ENCODE data around the gene USP21.

Gene USP21

DNA sequence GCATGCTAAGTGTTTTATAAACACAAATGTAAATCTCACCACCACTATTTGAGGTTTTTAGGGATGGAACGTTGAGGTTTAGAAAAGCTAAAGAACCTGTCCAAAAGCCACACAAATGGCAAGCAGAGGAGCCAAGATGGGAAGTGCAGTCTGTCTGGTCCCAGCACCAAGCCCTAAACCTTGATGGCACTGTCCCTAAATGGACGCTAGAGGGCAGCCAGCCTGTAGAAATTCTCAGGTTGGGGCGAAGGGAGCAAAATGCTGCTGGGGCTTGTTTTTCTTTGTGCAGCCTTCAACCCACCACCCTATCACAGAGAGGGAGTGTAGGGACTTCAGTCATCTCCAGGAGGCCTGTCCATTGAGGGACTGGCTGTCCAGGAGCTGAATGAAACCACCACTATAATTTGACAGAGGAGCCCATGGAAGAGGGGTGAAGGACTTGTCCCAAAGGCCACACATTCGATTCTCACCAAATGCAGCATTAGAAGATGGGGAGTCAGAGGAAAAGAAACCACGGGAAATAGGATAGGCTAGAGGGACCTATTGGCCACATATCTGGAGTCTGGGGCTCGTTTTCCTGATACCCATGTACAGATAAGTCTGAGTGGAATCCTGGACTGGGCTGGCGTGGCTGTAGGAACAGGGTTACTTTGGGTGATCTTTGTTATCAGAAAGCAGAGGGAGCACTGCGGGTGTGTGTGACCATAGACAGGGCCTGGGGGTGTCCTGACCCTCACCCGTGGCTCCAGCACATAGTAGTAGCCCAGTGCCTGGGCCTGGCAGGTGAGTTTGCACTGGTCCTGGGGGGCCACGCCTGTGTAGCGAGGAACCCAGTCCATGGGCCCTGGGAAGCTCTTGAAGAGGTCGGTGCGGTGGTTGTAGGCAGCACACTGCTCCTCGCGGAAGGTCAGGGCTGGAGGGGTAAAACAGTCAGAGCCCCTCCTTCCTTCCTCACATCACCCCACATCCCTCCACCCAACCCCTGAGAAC, 33.5 kb downstream of the USP21 start:
- H3K27ac Mint-ChIP-seq: peak overlapping the region; percentile 86
- peaks cover 46% of the 10 kb centered on the region for H3K4me1 Mint-ChIP-seq
- H3K27me3 Mint-ChIP-seq: no peaks in the 10 kb centered on the region
- peak overlapping the region; percentile 34 for H3K4me3 Mint-ChIP-seq
- H3K9me3 Mint-ChIP-seq: no peaks in the 10 kb centered on the region
- no peaks in the 10 kb centered on the region for H3K36me3 Mint-ChIP-seq

DNA sequence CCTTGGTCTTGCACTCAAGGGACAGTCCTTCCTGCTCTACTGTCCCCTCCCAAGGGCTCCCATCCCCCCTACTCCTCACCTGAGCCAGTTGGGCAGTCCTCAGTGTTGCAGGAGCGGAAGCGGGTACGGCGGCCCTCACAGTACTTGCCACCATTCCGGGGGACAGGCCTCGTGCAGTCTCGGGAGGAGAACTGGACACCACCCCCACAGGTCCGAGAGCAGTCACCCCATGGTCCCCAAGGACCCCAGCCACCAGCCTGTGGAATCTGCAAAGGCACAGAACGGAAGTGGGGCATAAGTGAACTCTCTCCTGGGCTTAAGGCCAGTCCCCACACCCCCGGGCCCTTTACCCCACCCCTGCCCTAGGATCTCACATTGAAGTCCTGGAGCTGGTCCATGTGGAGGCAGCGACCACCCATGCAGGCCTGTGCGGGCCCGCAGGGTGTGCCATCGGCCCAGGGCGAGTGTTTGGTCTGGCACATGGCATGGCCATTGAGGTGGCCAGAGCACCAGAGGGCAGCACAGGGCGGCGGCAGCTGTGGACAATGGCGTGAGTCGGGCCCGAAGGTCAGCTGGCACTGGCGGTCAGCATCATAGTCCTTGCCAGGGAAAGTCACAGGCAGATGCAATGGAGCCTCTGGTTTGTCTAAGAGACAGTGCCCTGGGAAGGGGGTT, 34.4 kb downstream of the USP21 start:
- Mint-ChIP-seq H3K4me1 (peaks cover 40% of the 10 kb centered on the region), H3K4me3 (no peak overlapping the region), H3K27me3 (no peaks in the 10 kb centered on the region), H3K9me3 (no peaks in the 10 kb centered on the region), H3K27ac (no peak overlapping the region), H3K36me3 (no peaks in the 10 kb centered on the region)

DNA sequence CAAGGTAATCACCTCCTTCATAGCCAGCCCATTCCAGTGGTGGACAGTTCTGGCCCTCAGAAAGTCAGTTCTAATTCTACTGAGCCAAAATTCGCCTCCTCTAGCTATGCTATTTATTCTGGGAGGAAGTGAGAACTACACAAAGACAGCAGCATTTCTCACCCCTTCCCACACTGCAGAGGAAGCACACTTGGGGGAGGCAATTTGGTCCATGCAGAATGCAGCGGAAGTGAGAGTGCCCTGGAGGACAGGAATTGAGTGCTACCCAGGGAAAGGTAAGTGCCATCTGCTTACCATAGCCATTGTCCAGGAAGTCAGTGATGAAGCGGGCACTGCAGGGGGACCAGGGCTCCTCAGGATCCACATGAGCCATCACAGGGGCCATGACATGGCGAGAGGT, 35.9 kb downstream of the USP21 start:
- H3K27me3 Mint-ChIP-seq: no peaks in the 10 kb centered on the region
- H3K27ac Mint-ChIP-seq: no peak overlapping the region
- H3K36me3 Mint-ChIP-seq: no peaks in the 10 kb centered on the region

DNA sequence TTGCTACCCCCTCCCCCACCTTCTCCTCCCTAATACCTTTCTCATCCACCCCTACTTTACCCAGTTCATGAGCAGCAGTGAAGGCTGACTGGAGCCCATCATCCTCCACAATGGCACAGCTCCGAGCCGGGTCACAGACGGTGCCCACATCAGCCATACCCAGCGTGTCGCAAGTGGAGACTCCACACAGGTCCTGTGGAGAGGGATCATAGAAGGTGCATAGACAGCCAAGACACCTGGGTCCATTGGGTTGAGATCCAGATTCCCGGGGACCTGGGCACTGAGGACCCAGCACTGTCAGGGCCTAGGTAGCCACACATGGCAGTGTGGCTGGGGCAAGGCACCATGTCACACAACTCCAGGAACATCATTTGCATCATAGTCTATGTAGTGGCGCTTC, 36.8 kb downstream of the USP21 start:
- Mint-ChIP-seq H3K9me3 (no peaks in the 10 kb centered on the region), H3K4me1 (peaks cover 53% of the 10 kb centered on the region), H3K36me3 (no peaks in the 10 kb centered on the region), H3K4me3 (no peak overlapping the region), H3K27me3 (no peaks in the 10 kb centered on the region), H3K27ac (no peak overlapping the region)

More for the DNA sequence above, 35.9 kb downstream of the USP21 start:
- Mint-ChIP-seq H3K4me3 (no peak overlapping the region), H3K4me1 (peaks cover 44% of the 10 kb centered on the region), H3K9me3 (no peaks in the 10 kb centered on the region)

DNA sequence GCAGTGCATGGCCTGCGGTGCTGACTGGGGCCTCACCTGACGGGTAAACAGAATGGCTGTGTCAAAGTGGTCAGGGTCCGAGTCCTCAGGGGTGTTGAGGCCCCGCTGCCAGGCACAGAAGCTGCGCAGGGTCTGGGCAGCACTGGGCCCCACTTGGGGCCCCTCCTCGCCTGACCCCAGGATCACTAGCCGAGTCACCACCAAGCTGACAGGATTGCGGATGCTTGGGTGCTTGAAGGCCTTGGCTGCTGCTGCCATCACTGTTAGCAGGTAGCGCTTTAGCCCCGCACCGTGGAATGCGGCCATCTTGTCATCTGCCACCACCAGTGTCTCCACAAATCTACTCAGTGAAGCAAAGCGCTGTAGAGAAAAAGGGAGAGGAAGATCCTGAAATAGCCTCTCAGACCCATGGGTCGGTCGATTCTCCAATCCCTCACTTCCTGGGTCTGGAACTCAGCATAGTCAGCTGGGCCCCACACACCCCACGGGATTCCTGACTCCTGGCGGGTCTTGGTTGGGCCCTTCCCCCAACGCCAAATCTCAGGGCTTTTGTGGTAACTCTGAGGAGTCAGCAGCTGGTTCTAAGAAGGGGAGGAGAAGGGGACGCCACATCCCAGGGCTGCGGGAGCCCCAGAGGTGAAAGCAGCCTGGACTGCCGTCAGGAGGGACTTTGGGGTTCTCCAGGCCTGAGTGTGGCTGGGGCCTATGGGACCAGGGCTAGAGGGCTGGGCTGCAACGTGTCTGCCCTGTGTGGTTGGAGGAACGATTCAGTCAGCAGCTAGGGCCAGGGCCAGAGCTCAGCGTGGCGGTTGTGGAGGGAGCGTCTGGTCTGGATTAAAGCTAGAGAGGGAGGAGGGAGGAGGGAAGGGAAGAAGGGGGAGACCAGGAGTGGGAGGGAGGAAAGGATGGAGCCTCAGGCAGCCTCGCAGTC, 37.5 kb downstream of the USP21 start:
- H3K27me3 Mint-ChIP-seq: no peaks in the 10 kb centered on the region
- H3K4me3 Mint-ChIP-seq: no peak overlapping the region
- no peaks in the 10 kb centered on the region for H3K36me3 Mint-ChIP-seq
- H3K9me3 Mint-ChIP-seq: no peaks in the 10 kb centered on the region
- H3K27ac Mint-ChIP-seq: no peak overlapping the region
- H3K4me1 Mint-ChIP-seq: peaks cover 60% of the 10 kb centered on the region

DNA sequence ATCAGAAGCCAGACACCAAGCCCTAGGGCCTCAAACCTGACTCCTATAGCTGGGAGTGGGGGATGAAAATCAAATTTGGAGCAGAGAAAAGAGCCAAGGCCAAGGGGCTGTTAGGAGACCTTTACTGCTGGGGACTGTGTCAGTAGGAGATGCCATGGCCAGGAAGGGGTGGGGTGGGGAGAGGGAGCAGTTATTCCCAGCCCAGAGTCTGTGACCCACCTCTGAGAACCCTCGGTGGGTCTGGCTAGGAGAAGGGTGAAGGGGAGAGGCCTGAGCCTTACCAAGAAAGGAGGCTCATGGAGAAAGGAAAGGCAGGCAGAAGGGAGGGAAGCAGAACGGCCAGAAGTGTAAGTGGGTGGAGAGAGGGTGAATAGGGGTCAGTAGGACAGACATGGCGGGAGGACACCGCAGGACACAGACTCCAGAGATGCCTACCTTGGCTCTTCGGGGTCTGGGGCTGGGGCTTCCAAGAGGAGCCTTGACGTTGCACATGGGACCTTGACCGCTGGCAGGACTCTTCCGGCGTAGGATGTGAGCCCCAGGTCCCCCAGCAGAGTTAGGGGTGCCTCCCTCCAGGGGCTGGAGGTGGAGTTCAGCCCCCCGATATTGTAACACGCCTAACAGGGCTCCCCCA, 38.4 kb downstream of the USP21 start:
- Mint-ChIP-seq H3K9me3 (no peaks in the 10 kb centered on the region), H3K4me3 (no peak overlapping the region), H3K27me3 (no peaks in the 10 kb centered on the region), H3K36me3 (peaks cover 2% of the 10 kb centered on the region), H3K27ac (no peak overlapping the region), H3K4me1 (peaks cover 60% of the 10 kb centered on the region)

DNA sequence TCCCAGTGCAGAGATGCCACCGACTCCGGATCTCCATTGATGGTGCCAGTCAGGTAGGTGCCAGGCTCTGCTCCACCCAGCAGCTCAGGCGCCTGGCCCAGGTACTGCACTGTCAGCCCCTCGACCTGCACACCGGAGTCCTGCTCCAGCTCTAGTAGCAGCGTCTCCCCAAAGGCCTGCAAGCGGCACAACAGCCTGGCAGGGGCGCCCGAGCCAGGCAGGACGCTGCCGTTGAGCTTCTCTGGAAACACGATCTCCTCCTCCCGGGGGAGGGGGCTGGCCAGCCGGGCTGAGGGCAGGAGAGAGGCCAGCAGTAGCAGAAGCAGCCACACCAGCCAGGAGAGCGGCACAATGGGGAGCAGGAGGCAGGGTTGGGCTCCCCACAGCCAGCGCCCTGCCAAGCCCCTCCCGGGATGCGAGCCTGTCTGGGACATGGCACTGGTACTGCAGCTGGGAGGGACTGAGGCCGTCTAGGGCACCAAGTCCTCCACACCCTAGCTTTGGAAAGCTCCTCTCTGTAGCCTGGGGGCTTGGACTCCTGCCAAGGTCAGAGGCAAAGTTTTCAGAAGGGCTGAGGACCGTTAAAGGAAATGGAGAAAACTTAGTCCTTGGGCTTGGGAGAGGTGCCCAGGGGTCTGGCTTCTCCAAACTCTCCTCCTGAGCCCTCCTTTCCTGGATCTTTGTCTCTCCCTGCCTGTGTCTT, 39.0 kb downstream of the USP21 start:
- H3K27ac Mint-ChIP-seq: no peak overlapping the region
- no peak overlapping the region for H3K4me3 Mint-ChIP-seq
- no peaks in the 10 kb centered on the region for H3K9me3 Mint-ChIP-seq
- H3K36me3 Mint-ChIP-seq: peaks cover 2% of the 10 kb centered on the region
- H3K4me1 Mint-ChIP-seq: peaks cover 58% of the 10 kb centered on the region
- no peaks in the 10 kb centered on the region for H3K27me3 Mint-ChIP-seq

DNA sequence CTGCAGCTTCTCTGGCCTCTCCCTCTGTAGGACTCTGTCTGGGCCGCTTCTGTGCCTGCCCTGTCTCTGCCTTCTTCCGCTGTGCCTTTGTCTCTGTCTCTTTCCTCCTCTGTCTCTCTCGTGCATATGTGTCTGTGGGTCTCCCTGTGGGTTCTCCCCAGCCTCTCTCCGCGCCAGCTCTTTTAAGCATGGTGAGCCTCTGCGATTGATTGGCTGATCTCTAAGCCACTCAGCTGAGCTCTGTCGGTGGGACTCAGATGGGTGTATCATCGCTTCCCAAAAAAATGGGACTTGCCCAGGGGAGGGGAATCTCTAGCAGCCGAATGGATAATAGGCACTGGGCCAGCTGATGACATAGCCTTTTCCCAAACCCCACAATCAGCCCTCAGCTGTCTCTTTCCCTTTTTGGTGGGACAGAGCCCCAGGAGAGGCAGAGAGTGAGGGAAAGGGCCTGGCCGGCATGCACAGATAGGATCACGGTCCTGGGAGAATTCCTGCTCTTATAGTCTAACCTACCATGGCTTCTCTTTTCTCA, 39.7 kb downstream of the USP21 start, which contains the start of gene ADAMTS4:
Gene ADAMTS4 (minus strand): TSS at position 158 of the 535 bp plus-strand sequence. CDS start 427 bp downstream, outside the sequence.
- H3K27ac Mint-ChIP-seq: peak within 1 kb of the TSS; percentile 56
- H3K4me3 Mint-ChIP-seq: peak within 1 kb of the TSS; percentile 2
- H3K4me1 Mint-ChIP-seq: peaks cover 64% of the 10 kb centered on the region
- H3K9me3 Mint-ChIP-seq: no peaks in the 10 kb centered on the region
- no peaks in the 10 kb centered on the region for H3K27me3 Mint-ChIP-seq
- peaks cover 5% of the 10 kb centered on the region for H3K36me3 Mint-ChIP-seq

DNA sequence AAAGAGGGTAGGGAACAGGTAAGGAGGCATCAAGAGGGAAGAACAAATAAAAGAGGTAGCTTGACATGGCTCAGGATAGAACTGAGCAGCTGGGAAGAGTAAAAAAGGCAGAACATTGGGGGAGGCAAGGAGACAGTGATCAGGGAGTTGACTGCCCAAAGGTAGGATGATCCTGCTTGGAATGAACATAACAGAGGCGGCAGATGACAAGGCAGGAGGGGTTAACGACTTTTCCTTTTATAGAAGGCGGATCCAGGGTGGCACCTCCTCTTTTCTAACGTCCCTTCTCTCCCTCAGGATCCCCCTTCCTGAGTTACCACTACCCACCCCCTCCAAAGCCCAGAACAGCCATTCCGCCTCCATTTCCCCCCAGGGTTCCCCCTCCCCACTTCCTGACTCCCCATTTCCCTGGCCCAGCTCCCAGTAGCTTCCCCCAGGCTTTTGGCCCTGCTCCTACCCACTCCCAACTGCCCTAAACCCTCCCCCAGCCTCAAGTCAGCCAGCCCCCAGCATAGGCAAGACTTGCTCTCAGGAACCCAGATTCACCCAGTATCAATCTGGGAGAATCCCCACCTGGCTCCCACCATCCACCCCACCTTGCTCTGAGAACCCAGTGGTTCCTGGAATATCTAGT, 40.3 kb downstream of the USP21 start:
- peak overlapping the region; percentile 95 for H3K27ac Mint-ChIP-seq
- no peaks in the 10 kb centered on the region for H3K27me3 Mint-ChIP-seq
- H3K9me3 Mint-ChIP-seq: no peaks in the 10 kb centered on the region
- peak overlapping the region; percentile 2 for H3K4me3 Mint-ChIP-seq
- peaks cover 12% of the 10 kb centered on the region for H3K36me3 Mint-ChIP-seq
- peaks cover 68% of the 10 kb centered on the region for H3K4me1 Mint-ChIP-seq

DNA sequence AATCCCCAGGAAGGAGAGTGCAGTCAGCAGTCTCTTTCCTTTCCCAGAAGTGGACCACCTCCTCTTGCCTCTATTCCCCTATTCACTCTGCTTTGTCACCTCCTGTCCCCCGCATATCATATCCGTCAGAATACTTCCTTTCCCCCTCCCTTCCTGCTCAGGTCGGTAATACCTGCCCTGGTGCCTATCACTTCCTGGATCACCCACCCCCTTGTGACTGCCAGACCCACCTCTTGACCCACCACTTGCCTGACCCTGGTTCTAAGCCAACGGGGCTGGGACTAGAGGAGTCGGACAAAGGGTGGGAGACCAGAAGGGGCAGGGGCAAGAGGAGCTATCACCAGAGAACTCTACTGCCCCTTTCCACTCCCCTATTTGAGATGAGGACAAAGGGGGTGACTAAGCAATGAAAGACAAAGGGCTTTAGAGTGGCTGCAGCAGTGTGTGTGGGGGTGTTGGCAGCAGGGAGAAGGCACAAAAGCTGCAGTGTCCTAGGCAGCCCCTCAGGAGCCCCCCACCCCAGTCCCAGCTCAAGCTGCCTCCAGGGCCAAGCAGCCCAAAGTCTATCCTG, 41.2 kb downstream of the USP21 start:
- Mint-ChIP-seq H3K36me3 (peaks cover 15% of the 10 kb centered on the region), H3K9me3 (no peaks in the 10 kb centered on the region), H3K4me3 (peak overlapping the region; percentile 64), H3K4me1 (peaks cover 66% of the 10 kb centered on the region), H3K27ac (peak overlapping the region; percentile 95), H3K27me3 (no peaks in the 10 kb centered on the region)

DNA sequence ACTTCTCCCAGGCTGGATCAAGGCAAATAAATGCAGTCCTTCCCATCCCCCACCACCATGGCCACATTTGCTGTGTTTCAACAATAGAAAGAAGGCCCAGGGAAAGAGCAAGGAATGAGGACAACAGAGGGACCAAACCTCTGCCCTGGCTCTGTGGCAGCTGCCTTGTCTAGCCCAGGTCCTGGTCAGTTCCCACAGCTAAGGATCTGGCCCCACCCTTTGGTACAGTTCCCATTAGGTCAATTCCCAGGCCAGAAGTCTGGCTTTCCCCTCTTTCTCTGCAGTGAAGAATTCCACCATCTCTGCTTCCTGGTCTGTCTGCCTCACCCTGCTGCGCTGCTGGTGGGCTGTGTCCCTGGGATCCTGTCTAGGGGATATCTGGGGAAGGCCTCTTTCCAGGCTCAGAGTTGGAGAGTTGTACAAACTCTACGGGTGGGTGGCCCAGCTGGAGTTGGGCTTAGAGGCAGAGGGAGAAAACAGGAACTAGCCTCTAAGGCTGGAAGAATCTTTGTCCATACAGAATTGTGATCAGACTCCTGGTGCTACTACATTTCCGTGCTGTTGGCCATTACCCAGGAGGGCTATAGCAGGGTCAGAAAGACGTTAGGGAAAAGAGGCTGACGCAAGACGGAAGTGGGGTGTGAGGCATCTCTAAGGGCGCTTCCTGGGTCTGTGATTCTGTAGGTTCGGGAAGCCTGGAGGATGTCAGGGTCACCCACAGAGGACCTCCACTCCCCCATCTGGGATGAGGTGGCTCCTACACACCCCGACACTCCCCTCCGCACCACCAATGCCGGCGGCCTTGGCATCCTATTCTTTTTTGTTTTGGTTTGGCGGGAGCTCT, 41.9 kb downstream of the USP21 start:
- H3K4me3 Mint-ChIP-seq: peak overlapping the region; percentile 95
- H3K27ac Mint-ChIP-seq: peak overlapping the region; percentile 98
- no peaks in the 10 kb centered on the region for H3K27me3 Mint-ChIP-seq
- H3K9me3 Mint-ChIP-seq: no peaks in the 10 kb centered on the region
- peaks cover 17% of the 10 kb centered on the region for H3K36me3 Mint-ChIP-seq
- H3K4me1 Mint-ChIP-seq: peaks cover 67% of the 10 kb centered on the region

DNA sequence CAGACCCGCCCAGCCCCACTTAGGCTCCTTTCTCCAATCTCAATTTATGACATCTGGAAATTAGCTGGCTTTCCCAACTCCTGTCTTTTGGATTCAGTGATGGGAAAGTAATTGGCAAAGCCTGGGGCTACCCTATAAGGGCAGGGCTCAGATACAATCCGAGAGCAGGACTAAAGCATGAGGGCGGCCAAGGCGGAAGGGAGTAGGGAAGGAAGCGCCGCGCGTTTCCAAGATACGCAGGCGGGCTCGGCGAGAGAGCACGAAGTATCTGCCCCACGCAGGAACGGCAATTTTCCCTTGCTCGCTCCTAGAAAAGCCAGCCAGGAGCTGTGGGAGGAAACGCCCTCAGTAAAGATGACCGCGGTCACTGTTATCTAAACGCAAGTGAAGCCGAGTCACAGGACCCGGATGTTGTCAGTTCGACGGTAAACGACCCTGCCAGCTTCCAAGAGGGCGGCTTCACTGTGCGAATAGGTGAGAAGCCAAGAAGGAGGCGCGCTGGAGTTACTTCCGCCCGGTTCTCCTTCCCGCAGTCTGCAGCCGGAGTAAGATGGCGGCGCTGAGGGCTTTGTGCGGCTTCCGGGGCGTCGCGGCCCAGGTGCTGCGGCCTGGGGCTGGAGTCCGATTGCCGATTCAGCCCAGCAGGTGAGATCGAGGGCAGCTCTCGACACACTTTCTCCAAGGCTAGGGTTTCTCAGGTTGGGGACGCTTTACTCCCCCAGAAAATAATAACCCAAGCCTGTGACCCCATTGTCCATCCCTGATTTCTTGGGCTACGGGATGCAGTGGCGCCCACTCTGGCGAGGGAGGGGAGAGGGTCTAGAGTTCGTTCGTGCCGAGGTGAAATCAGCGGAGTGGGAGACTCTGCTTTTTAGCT, 42.8 kb downstream of the USP21 start, which contains the start of gene NDUFS2:
Gene NDUFS2 (plus strand): TSS at position 532 of the 877 bp plus-strand sequence. CDS start 19 bp downstream, at position 551.
- Mint-ChIP-seq H3K27me3 (no peaks in the 10 kb centered on the region), H3K9me3 (no peaks in the 10 kb centered on the region), H3K4me1 (peaks cover 74% of the 10 kb centered on the region), H3K36me3 (peaks cover 20% of the 10 kb centered on the region), H3K27ac (peak within 1 kb of the TSS; percentile 98), H3K4me3 (peak within 1 kb of the TSS; percentile 95)

Data from activated naive CD4-positive, alpha-beta T cell treated with anti-CD3 and anti-CD28 coated beads, Interleukin-2, amount 50 U/mL, for 24 hours (primary cell).